AG09309 (cell line): ENCODE results near the gene GIGYF2.
A peak's percentile ranks its signal among the peaks of the same experiment; 100 is the strongest.

Source experiments
- DNase-seq: peaks from one replicate; pipeline ENCODE4 v3.0.0-alpha.2; 2010; ENCODE audit warnings: low read depth
- H3K4me3 ChIP-seq: 2 replicates; pipeline ENCODE4 v1.5.1; 2011; ENCODE audit warnings: mild to moderate bottlenecking, low read depth, low read length, moderate library complexity; ENCODE audit not compliant: control insufficient read depth
- CTCF ChIP-seq: IDR thresholded peaks from 2 replicates; pipeline ENCODE4 v1.5.1; 2011; ENCODE audit warnings: mild to moderate bottlenecking, low read depth, low read length, inconsistent platforms; ENCODE audit not compliant: insufficient read depth, control insufficient read depth; ENCODE audit errors: missing control alignments

GIGYF2 gene

GRCh38 chr2:232888099-232888836, 191.1 kb downstream of the GIGYF2 start:
- DNase-seq: no peak
- no peak overlapping the region for H3K4me3 ChIP-seq
- no peak for TF ChIP-seq CTCF

GRCh38 chr2:232888839-232889529, 191.9 kb downstream of the GIGYF2 start:
- H3K4me3 ChIP-seq: no peak overlapping the region
- DNase-seq: no peak
- no peak for TF ChIP-seq CTCF

DNA sequence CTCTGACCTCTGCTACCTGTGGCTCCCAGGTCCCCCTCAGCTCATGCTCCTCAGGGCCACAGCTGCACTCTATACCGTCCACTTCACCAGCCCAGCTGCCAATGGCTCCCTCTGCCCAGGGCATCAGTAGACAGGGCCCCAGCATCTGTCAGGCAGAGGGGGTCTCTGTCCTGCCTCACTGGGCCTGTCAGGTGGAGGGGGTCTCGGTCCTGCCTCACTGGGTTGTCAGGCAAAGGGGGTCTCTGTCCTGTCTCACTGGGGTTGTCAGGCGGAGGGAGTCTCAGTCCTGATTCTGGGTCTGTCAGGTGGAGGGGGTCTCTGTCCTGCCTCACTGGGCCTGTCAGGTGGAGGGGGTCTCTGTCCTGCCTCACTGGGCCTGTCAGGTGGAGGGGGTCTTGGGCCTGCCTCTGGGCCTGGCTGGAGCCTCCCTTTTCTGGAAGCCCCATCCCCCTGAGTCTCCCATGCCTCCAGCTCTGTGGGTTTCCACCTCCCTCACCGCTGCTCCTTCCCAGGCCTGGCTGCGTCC, 192.8 kb downstream of the GIGYF2 start:
- TF ChIP-seq CTCF: no peak
- DNase-seq: no peak
- no peak overlapping the region for H3K4me3 ChIP-seq

DNA sequence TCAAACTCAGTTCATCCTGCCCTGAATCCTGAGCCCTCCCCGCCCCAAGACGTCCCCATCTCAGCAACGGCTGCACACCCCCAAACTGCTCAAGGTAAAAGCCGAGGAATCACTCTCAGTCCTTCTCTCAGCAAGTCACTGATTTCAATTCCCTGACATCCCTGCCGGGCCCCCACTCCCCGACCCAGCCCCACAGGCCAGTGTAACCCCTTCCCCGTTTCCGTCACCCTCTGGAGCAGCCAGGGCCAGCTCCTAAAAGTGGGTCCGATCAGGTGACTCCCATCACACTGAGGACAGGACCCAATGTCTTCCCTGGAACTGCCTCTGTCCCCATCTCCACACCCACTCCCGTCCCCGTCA, 193.4 kb downstream of the GIGYF2 start:
- TF ChIP-seq CTCF: no peak
- no peak for DNase-seq
- no peak overlapping the region for H3K4me3 ChIP-seq

GRCh38 chr2:232890896-232891601, 193.9 kb downstream of the GIGYF2 start:
- no peak for TF ChIP-seq CTCF
- H3K4me3 ChIP-seq: no peak overlapping the region
- DNase-seq: no peak

GRCh38 chr2:232891621-232892071, 194.5 kb downstream of the GIGYF2 start:
- peak; percentile 53 for DNase-seq
- no peak for TF ChIP-seq CTCF
- no peak overlapping the region for H3K4me3 ChIP-seq
